H1 (cell line): ENCODE measurements around the gene RPS21. TPM values are rescaled to one million over a fixed set of nuclear protein-coding genes. Genes with fewer than 3 reads are reported as not detected.

Experiments used
- ATF3 ChIP-seq: IDR thresholded peaks from 2 replicates; pipeline ENCODE4 v1.6.1; 2011; ENCODE audit warnings: low read depth, mild to moderate bottlenecking, low read length; ENCODE audit not compliant: insufficient read depth
- CHD7 ChIP-seq: fragments of 300-600 bp; sonication (generic); IDR thresholded peaks from 2 replicates; pipeline ENCODE4 v1.7.1; 2012; ENCODE audit warnings: low read length, moderate library complexity, mild to moderate bottlenecking, inconsistent platforms; ENCODE audit not compliant: insufficient replicate concordance
- SAP30 ChIP-seq: fragments of 300-600 bp; sonication (generic); IDR thresholded peaks from 2 replicates; pipeline ENCODE4 v1.7.1; 2012; ENCODE audit warnings: low read length, moderate library complexity, mild to moderate bottlenecking, inconsistent platforms; ENCODE audit not compliant: insufficient read depth, insufficient replicate concordance
- ZNF274 ChIP-seq: IDR thresholded peaks from 2 replicates; pipeline ENCODE4 v1.7.0; 2012; ENCODE audit warnings: low read length, borderline replicate concordance; ENCODE audit errors: extremely low read depth
- polyA plus RNA-seq, 7 experiments: library from polyadenylated mRNA; depleted of rRNA in 3 of 7; stranded (reverse) in 5 of 7; unstranded in 2 of 7; fragments of >200 nt in 5 of 7; fragments of 200-250 nt in 2 of 7; gene quantifications; 1 replicate in 5 of 7; 2 replicates in 1 of 7; 4 replicates in 1 of 7; pipeline versions ENCODE4 v1.2.1 to v1.2.3, GENCODE V29; 2011 to 2013; ENCODE audit warnings: missing spikeins in 2 of 7, mixed read lengths in 2 of 7
- total RNA-seq: library from RNA; stranded (reverse); fragmentation: NEBNext Ultra II Directional; extraction: Animal tissue kit (Norgen Biotek cat#: 25700); gene quantifications from 2 replicates; pipeline ENCODE4 v1.2.1, GENCODE V29; 2021

The RPS21 gene
- total and polyA plus RNA-seq, 2 of the 8 experiments (the other 6 are each of a cell fraction or from before 2014, with no cell fraction given), result 1,787 to 7,219 TPM

GRCh38 chr20:62338294-62338620 lies 48.6 kb upstream of the RPS21 start (continued):
- no peak for TF ChIP-seq CHD7
- no peak for TF ChIP-seq ATF3
- TF ChIP-seq ZNF274, result no peak
- no peak for TF ChIP-seq SAP30
